Embryonic facial prominence (tissue), 1 donor: ENCODE results near the gene HPCAL1.

Experiments used
- DNase-seq: peaks from one replicate; pipeline ENCODE4 v3.0.0-alpha.2; 2016; ENCODE audit errors: extremely low spot score

HPCAL1 gene

DNA sequence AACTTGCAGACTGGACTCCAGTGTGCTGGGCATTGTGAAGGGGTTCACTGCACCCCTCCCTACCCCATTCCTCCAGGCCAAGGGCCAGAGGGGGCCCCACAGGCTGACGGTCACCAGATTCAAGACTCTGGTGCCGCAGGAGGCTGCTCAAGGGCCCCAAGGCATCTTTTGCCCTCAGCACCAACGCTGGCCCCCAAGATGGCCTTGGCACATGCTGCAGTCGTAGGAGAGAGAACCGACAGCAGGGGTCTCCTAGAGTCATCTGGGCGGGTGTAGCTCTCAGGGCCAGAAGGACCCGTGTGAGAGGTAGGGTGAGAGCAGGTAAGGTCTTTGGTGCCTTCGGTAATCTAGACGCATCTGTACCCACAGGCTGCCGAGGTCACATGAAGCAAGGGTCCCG, 164.1 kb downstream of the HPCAL1 start:
- no peak for DNase-seq

DNA sequence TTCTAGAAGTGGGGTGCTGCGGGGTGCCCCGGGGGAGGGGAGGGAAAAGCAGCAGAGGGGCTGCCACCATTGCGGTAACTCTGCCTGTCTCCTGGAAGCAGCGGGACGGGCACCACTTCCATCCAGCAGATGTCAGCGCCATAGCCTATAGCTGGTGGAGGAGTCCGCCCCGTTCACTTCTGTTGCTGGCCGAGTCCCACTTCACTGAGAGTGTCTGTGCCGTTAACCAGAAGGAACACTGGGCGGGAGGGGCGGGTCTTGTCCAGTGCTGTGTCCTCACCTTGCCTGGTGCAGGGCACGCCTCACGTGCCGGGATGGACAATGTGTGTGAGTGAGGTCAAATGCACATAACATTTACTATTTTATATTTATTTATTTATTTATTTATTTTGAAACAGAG, 164.7 kb downstream of the HPCAL1 start:
- DNase-seq, result no peak

DNA sequence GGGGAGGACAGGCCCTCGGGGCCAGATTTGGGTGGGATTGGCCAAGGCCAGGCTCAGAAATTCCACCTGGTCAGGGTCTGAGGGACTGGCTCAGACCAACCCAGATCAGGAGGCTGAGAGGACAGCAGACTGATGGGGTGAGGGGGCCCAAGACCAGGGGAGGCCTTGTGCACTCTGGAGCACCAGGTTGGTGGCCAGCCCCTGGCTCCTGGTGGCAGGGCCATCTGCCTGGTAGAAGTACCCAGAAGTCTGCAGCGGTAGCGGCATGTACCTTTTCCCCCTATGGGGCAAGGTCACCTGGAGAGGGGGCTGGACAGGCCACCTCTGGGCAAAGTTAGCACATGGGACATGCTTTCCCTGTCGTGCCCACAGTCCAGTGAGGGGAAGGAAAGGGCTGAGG, 166.6 kb downstream of the HPCAL1 start:
- no peak for DNase-seq

DNA sequence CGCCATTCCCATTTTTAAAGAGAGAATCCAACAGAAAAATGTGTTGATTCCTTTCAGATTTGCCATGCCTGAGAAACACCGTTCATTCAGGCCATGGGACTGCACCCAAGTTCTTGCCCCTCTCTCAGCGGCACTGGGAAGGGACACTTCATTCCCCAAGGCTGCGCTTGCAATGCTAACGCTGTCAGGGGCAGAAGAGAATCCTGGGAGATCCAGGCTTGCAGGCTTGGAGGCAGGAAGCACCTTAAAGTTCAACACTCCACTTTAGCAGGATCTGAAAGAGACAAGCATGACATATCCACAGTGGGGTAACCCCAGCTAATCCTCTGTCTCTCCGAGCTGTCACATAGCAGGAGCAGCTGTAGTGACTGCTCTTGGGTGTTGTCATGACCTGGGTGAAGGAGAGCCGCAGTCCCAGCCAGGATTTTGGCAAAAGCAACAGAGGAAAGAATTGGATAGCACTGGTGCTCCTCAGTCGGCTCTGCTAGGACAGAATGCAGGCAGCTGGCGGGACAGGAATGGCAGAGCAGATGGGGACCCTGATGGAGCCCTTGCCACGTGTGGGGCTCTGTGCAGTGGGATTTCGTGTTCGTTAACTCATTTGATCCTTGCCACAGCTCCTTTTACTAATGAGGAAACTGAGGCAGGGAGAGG, 167.4 kb downstream of the HPCAL1 start:
- no peak for DNase-seq

DNA sequence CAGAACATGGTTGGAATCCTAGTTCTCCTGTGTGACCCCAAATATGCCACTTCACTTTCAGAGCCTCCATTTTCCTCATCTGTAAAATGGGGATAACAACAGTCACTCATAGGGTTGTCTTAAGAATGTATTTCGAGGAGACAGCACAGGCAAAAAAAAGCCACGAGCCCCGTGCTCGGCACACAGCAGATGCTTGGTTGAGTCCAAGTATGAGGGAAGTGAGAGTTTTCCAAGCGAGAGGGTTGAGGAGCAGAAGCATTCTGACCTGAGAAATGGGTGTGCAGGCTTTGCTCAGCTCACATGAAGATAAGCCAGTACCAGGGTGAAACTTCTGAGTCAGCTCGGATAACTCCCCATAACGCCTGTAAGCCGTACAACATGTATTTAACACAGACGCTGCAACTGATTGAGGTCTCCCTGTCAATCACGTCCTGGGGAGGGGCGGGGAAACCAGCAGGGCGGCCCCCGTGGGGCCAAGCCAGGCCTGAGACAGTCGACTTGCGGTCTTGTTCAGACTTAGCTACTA, 168.4 kb downstream of the HPCAL1 start:
- DNase-seq, result no peak

DNA sequence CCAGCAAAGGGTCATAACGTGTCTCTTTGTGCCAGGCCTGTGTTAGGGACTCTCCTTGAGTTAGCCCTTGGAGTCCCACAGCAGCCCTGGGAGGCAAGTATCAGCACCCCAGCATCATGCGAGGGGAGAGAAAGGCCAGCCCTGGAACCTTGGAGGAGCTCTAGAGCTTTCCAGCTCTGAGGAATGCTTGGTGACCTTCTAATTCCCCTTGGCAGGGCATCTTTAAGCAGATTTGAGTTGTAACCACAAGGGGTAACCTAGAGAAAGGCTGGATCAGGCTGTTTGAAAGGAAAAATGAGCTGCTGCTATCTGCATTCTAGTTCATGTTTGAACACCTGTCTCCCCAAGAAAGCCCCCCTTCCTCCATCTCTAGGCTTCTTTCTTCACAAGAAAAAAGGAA, 169.3 kb downstream of the HPCAL1 start:
- no peak for DNase-seq

DNA sequence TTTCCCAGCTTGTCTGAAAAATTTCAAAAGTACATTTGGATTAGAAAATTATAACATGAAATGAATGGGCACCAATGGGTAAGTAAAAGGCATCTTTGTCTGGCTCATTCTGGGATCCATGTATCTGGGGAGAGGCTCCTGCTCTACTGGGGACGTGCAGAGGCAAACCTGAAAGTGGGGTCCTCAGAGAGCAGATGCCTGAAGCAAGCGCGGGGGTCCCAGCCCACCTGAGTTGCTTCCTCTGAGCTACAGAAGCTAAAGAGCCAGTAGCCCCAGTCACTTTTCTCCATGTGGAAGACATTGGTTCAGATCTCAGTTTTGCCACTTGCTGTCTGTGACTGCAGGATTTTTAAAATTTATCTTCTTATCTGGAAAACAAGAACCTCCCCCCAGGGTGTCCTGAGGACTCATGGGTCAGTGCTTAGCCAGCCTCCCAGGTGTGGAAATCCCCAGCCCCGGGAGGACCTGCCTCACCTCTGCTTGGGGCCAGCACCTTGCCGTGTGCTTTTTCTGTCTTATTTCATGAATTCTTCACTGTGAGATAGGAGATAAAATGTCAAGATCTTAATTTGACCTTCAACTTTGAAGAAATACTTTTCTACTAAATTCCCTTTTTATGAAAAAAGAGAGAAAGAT, 170.5 kb downstream of the HPCAL1 start:
- no peak for DNase-seq

DNA sequence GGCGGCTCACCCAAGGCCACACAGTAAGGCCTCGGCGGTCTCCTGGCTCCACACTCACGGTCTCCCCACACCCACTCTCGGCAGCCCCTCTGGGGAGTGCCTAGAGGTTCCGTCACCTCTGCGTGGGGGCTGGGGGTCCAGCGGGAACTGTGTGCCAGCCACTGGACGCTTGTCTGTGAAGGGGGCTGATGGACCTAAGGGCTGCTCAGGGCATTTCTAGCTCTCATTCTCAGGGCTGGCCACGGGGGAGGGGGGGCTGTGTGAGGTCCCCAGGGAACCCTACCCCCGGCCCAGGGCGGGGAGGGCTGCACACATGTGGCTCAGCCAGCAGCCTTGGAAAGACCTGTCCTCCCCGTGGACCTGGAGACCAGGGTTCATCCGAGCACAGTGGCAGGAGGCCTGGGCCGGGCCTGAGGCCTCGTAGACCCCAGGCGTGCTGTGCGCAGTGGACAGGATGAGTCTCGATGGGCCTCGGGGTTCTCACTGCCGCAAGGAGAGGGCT, 172.6 kb downstream of the HPCAL1 start:
- no peak for DNase-seq

DNA sequence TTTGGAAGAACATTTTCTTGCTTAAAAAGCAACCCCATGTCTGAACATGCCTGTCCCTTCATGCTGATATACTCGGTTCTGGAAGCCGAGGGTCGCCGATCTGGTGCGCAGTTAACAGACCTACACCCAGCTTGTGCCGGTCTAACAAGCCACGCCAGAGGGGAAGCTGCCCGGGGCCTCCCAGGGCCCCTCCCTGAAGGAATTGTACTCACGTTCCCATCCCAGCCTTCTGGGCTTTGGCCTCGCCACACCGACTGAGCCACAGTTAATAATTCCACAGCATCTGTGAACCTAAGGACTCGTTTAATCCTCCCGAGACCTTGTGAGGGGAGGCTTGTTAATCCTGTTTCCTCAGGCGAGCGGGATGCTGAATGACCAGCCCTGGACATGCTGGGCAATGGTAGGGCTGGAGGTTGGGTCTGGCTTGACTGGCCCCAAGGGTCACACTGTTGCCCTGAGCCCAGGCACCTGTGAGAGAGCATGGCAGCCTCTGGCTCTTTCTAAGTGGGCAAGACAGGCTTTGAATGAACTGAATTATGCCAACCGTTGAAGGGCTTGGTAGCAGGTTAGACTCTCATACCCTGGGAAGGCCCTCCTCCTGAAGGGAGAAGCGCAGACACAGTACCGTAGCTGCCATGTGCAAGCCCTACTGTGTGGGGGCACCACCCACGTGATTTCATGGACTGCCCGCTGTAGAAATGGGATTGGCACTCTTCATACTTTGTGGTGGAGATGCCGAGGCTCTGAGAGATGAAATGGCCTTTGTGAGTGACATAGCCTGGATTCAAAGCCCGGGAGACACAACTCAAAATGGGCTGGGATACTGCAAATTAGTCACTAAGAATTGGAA, 173.3 kb downstream of the HPCAL1 start:
- DNase-seq, result no peak

DNA sequence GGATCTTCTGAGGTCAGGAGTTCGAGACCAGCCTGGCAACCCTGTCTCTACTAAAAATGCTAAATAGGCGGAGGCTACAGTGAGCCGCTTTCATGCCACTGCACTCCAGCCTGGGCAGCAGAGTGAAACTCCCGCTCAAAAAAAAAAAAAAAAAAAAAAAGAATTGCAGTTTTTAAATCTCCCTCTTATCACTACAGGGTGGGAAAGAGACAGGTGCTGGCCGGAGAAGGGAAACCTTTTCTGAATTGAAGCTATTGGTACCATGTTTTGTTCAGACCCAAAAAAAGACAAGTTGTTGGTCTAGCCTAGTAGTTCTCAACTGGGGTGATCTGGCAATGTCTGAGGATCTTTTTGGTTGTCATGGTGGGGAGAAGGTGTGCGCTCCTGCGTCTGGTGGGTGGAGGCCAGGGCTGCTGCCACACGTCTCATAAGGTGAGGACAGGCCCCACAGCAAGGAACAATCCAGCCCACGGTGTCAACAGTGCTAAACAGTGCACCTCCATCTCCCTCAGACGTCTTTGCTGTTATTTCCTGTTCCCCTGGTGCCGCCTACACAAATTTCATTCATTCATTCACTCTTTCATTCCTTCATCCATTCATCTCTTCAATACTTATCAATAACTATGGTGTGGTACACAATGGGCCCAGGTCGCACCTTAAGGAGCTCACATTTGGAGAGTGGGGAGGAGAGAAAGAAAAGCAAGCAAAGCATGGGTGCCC, 174.2 kb downstream of the HPCAL1 start:
- DNase-seq, result no peak
